Right ventricle myocardium inferior (tissue), 1 donor: ENCODE measurements around the gene UMODL1. TPM values are rescaled to one million over a fixed set of nuclear protein-coding genes. Genes with fewer than 3 reads are reported as not detected.
"Not testable (repeated sequence)": the region's sequence is repeated elsewhere in the genome, so short reads cannot be mapped to it uniquely, and the experiment has no call there.

Experiments used
- ATAC-seq: fragments of 200-7000 bp; cut with Tn5 transposase; one replicate; pipeline ENCODE4 v1.9.1; 2020; ENCODE audit warnings: mild to moderate bottlenecking, moderate library complexity
- DNase-seq: peaks from one replicate; pipeline ENCODE4 v3.0.0; 2021; ENCODE audit errors: missing footprints
- intact Hi-C: fragments of 100-400 bp; cut with DNase I; formaldehyde crosslinking; loops from one replicate; pipeline ENCODE4 v1.11.0; 2022
- total RNA-seq: library from RNA; stranded (reverse); fragmentation: NEBNext Ultra II Directional; extraction: Animal tissue kit (Norgen Biotek cat#: 25700); gene quantifications from one replicate; pipeline ENCODE4 v1.2.1, GENCODE V29; 2021
- donor health status: DM: no; HTN: yes; CAD: no; lungs with severe emphysema.

The UMODL1 gene
- total RNA-seq, 1 donor from 2014 or later = not detected

GRCh38 chr21:42164064-42164789 is 93.1 kb downstream of the UMODL1 start:
- intact Hi-C loops = loop anchor here (1.0 kb wide), 1 partner anchor 286 kb away; no protein-coding TSS in a partner anchor
- DNase-seq (peak; percentile 84), ATAC-seq (peak; percentile 64)

DNA sequence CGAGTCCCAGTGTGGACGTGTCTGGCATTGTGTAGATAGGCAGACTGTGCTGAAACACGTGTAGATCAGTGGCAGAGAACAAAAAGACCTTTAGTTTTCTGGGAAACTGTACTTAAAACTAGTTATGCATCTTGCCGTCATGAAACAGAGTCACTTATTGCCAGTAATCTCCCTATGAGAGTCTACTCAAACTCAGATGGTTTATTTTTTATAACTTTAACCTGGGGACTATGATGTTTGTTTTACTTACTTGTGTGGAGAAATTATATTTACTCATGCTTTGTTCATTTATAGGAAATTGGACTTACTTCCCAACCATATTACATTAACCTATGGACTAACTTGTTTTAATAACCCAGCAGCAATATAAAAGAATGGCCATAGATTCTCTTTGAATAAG is 93.7 kb downstream of the UMODL1 start:
- intact Hi-C loops = loop anchor here (1.0 to 5.0 kb wide), 3 partner anchors 92 to 285 kb away; no protein-coding TSS in a partner anchor
- no peak for DNase-seq
- no peak for ATAC-seq

DNA sequence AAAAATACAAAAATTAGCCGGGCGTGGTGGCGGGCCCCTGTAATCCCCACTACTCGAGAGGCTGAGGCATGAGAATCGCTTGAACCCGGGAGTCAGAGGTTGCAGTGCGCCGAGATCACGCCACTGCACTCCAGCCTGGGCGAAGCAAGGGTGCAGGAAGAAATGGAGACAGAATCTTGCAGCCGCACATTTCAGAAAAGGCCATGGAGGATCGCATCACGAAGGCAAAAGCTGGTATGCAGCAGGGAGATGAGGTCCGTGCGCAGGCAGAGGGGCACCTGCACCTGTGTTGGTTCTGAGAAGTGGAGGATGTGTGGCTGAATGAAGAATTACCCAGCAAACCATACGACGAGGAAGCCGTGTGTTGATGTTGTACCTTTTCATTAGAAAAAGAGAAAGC is 94.8 kb downstream of the UMODL1 start:
- ATAC-seq (no peak), DNase-seq (no peak)
- intact Hi-C loops = loop anchor here (1.0 to 5.0 kb wide), 2 partner anchors 91 to 141 kb away; no protein-coding TSS in a partner anchor

- no peak for ATAC-seq
- no peak for DNase-seq
- intact Hi-C loops = loop anchor here (5.0 kb wide), 2 partner anchors 68 to 138 kb away; no protein-coding TSS in a partner anchor
Observed at GRCh38 chr21:42169758-42170157, 98.6 kb downstream of the UMODL1 start.

GRCh38 chr21:42171091-42172053 is 100.3 kb downstream of the UMODL1 start:
- intact Hi-C loops = loop anchor here (5.0 kb wide), 1 partner anchor 66 kb away; no protein-coding TSS in a partner anchor
- ATAC-seq (no peak), DNase-seq (no peak)

DNA sequence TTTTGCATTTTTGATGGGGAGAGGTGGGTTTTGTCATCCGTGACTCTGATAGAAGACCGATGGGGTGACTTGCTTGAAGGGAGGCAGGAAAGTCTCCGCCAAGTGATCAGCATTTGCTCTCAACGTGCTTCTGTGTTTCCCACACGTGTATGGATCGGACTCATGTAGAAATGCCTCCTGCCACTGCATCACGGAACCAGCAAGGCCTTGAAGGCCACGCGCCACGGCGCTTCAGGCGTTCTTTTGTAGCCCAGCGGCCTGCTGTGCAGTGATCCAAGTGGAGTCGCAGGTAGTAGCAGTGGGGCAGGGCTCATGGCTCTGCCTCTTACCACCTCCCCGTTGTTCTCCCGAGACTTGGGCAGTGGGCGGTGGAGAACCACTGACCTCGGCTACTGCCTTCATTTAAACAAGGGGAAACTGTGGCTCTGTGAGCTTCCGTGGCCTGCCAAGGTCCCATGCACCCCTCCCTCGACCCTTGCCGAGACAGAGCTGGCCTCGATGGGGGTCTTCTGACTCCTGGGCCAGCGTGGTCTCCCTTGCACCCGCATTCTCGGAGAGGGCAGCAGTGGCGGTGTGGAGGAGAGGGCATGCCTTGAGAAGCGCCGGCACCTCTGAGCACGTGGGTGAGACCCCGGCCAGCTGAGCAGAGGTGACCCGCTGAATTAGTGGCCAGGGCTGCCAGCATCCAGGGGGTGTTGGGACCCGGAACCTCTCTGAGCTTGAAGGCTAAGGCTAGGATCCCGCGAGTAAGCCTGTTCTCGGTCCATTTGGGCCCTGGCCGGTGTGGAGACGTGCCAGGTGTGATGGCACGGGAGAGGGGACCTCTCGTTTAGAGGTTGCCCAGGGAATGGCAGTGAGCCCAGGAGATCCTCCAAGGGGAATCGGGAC is 101.7 kb downstream of the UMODL1 start:
- no peak for DNase-seq
- ATAC-seq = no peak
- intact Hi-C loops = loop anchor here (5.0 kb wide), 1 partner anchor 64 kb away; no protein-coding TSS in a partner anchor

DNA sequence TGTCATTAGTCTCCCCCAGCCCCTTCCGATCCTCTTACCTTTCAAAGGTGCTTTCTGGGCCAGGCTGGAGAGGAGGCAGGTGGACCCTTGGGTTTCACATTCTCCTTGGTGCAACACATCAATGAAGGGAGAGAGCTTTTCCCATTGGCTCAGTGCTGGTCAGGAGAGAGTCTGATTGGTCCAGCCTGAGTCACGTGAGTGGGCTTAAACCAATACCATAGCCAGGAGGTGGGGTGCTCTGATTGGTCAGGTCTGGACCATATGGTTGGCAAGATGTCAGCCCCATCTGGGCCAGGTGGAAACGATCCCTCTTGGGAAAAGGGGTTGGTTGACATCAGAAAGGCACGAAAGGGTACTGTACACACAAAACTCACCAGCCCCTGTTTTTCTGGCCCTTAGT is 103.1 kb downstream of the UMODL1 start:
- intact Hi-C loops = loop anchor here (5.0 kb wide), 1 partner anchor 63 kb away; no protein-coding TSS in a partner anchor
- no peak for DNase-seq
- no peak for ATAC-seq

DNA sequence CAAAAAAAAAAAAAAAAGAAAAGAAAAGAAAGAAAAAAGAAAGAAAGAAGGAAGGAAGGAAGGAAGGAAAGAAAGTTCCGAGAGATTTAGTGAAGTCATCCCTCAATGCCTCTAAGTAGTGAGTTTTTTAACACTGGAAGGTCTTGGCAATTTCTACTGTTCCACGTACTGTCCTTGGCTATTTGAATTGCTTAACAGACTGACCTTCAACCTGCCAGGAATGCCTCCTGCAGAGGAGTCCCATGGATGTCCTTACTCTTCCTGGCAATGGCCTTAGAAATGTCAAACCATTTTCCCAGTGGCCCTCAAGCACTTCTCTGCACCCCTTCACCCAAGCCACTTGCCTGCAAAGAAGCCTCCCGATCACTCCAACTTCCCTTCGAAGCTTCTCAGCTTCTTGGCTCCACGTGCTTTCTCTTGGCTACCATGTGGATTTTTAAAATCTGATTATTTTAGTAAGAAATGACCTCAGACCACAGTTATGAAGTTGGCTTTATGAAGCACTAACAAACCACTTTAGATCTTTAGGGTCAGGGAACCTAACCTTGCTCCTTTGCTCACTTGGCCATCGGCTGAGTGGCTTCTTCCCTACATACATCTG is 104.1 kb downstream of the UMODL1 start:
- DNase-seq (no peak), ATAC-seq (no peak)
- intact Hi-C loops = no loop called here

- intact Hi-C loops = no loop called here
- DNase-seq (no peak), ATAC-seq (no peak)
Observed at GRCh38 chr21:42176859-42177258, 105.7 kb downstream of the UMODL1 start.

GRCh38 chr21:42179316-42179715 is 108.2 kb downstream of the UMODL1 start:
- intact Hi-C loops = no loop called here
- ATAC-seq = no peak
- DNase-seq = no peak

DNA sequence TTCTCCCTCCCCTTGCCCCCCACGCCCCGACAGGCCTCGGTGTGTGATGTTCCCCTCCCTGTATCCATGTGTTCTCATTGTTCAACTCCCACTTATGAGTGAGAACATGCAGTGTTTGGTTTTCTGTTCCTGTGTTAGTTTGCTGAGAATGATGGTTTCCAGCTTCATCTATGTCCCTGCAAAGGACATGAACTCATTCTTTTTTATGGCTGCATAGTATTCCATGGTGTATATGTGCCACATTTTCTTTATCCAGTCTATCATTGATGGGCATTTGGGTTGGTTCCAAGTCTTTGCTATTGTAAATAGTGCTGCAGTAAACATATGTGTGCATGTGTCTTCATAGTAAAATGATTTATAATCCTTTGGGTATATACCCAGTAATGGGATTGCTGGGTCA is 108.9 kb downstream of the UMODL1 start:
- intact Hi-C loops = not testable (repeated sequence)

DNA sequence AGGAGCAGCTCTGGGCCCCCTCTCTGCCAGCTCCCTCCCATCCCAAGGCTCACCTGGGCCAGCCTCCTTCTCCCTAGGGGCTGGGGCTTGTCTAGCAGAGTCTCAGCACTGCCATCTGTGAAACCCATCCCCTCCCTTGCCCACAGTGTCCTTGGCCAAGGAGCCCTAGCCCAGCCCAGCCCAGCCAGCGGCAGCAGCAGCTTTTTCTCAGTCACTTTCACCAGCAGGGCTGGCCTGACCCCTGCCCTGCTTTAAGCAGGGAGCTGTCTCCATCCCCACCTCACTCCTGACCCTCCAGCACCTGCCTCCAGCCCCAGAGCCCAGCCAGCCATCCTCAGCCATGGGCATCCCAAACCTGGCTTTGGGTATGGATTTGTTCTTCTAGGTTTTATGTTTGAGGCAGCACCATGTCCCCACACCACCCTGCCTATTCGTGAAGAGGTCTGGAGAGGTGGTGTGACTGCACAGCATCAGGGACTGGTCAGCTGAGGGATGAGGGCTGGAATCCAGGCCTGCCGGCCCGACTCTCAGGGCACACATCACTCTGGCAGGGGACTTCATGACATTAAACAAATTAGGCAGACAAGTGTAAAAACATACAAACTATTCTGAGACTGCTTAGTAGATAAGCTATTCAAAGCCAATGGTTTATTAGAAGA is 111.7 kb downstream of the UMODL1 start:
- no peak for ATAC-seq
- intact Hi-C loops = no loop called here
- no peak for DNase-seq

More for the DNA sequence above, 108.9 kb downstream of the UMODL1 start:
- DNase-seq, ATAC-seq: not testable (repeated sequence)

- DNase-seq = no peak
- no peak for ATAC-seq
- intact Hi-C loops = no loop called here
Observed at GRCh38 chr21:42183374-42184266, 112.5 kb downstream of the UMODL1 start.

GRCh38 chr21:42186591-42186990 is 115.5 kb downstream of the UMODL1 start:
- ATAC-seq (no peak), DNase-seq (no peak)
- intact Hi-C loops = no loop called here

DNA sequence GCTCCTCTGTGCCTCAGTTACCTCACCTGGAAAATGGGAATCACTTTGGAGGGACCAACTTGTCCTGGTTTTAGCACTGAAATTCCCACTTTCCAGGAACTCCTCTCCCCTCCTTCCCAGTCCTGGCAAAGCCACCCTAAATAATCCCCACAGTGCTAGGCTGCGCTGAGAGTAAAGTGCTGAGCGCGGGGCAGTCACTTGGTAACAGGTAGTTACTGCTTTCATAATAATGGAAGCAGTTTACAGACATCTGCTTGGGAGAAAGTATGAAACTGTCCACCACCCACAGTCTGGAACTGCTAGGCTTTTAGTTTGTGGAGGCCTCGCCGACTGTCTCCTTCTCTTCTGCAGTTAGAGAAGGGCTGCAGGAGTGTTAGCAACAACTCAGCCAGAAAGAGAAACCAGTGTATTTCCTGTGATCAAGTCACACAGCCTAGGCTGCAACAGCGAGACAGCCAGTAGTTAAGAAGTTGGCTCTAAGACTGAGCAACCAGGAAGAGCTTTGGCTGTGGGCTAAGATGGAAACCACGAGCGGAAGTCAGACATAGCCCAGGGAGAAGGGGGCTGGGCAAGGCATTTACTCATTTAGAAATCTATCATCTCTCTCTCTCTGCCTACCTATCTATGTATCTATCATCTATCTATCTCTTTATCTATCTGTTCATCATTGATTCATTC is 117.0 kb downstream of the UMODL1 start:
- ATAC-seq = peak; percentile 63
- DNase-seq = no peak
- intact Hi-C loops = no loop called here

- intact Hi-C loops = no loop called here
- no peak for ATAC-seq
- DNase-seq = no peak
Observed at GRCh38 chr21:42188663-42189062, 117.5 kb downstream of the UMODL1 start.
